ENCODE data around the gene CDH16. TPM values are rescaled to one million over a fixed set of nuclear protein-coding genes. Genes with fewer than 3 reads are reported as not detected.
"Not testable (repeated sequence)": the region's sequence is repeated elsewhere in the genome, so short reads cannot be mapped to it uniquely, and the experiment has no call there.

Gene CDH16
- total and polyA plus RNA-seq, 12 donors, result 0.15 to 0.59 (median 0.47) TPM; not detected in 7

DNA sequence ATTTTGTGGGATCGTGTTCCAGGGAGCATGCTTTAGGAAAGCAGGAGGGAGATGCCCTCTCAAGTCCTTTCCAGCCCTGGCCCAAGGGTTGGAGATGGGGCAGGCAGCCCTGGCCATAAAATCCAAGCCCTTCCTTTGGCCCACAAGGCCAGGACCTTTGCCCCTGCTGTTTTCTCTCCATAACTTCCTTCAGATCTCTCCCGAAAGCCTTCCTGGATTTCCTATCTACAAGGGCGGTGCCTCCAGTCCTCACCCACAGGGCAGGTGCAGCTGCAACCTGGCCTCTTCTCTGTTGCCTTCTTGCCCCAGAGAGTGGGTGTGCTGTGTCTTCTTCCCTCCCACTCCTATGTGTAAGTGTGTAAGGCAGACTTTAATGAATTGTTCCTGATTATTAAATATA lies 46.8 kb downstream of the CDH16 start:
- Histone ChIP-seq H3K4me1 (peaks cover 0 to 21% (median 9%) of the 10 kb centered on the region in 9 donors), H3K4me3 (no peak overlapping the region), H3K27ac (no peak overlapping the region), H3K9me3 (no peaks in the 10 kb centered on the region), H3K27me3 (peaks cover 0 to 5% (median 0%) of the 10 kb centered on the region in 7 donors), H3K36me3 (no peaks in the 10 kb centered on the region)
- no peak for DNase-seq
- intact Hi-C loops (cut with DNase I), result loop anchor here in 3 of 10 donors (2.0 to 5.0 kb wide), 3 partner anchors 41 to 145 kb away; partner anchors contain the start of gene NAE1 (in 1 of the 3)
- no peak for ATAC-seq
- WGBS, 2 donors, result 79 to 91% methylated on average over 3 of the region's 3 CpGs
- TF ChIP-seq, protein P1, sequence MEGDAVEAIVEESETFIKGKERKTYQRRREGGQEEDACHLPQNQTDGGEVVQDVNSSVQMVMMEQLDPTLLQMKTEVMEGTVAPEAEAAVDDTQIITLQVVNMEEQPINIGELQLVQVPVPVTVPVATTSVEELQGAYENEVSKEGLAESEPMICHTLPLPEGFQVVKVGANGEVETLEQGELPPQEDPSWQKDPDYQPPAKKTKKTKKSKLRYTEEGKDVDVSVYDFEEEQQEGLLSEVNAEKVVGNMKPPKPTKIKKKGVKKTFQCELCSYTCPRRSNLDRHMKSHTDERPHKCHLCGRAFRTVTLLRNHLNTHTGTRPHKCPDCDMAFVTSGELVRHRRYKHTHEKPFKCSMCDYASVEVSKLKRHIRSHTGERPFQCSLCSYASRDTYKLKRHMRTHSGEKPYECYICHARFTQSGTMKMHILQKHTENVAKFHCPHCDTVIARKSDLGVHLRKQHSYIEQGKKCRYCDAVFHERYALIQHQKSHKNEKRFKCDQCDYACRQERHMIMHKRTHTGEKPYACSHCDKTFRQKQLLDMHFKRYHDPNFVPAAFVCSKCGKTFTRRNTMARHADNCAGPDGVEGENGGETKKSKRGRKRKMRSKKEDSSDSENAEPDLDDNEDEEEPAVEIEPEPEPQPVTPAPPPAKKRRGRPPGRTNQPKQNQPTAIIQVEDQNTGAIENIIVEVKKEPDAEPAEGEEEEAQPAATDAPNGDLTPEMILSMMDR (IDR thresholded peaks at IDR 0.05), result no peak

GRCh38 chr16:66871363-66871762 lies 47.3 kb downstream of the CDH16 start:
- H3K9me3 ChIP-seq, H3K4me3 ChIP-seq, H3K27ac ChIP-seq, ATAC-seq, H3K27me3 ChIP-seq, H3K36me3 ChIP-seq, DNase-seq: not testable (repeated sequence)
- 97 to 100% methylated on average over 2 of the region's 2 CpGs for WGBS, 2 donors
- intact Hi-C loops (cut with DNase I), result loop anchor here in 2 of 10 donors (5.0 kb wide), 2 partner anchors 139 to 144 kb away; no protein-coding TSS in a partner anchor
- peaks cover 0 to 21% (median 9%) of the 10 kb centered on the region in 9 donors for H3K4me1 ChIP-seq

DNA sequence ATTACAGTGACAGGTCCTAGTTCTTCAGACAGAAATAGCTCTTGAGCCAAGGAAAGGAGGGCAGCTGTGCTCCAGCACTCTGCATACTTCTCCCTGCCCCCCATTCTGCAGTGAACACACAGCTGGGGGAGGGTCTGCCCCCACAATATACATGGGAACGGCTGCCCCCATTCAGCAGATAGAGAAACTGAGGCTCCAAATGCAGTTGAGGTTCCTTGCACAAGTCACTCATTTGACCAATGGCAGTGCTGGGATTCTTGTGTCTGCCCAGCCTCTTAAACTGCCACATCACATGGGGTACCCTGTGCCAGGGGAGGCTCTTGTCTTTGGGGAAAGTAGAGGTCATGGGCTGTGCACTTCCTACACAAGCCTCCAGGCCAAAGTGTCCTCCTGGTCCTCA lies 49.3 kb downstream of the CDH16 start:
- DNase-seq, result no peak
- no peaks in the 10 kb centered on the region for H3K27me3 ChIP-seq
- H3K36me3 ChIP-seq, result no peaks in the 10 kb centered on the region
- WGBS, 2 donors, result 94 to 100% methylated on average over 1 of the region's 1 CpG
- H3K9me3 ChIP-seq, result no peaks in the 10 kb centered on the region
- no peak overlapping the region for H3K4me3 ChIP-seq
- intact Hi-C loops (cut with DNase I), result loop anchor here (2.0 to 10.0 kb wide), 11 partner anchors 37 to 462 kb away; partner anchors contain the start of genes NAE1 (in 4 of the 10) and CMTM3 (in 1 of the 10)
- no peak for ATAC-seq
- TF ChIP-seq, protein P1 (IDR thresholded peaks at IDR 0.05), result no peak
- H3K4me1 ChIP-seq, result peaks cover 0 to 14% (median 9%) of the 10 kb centered on the region in 9 donors
- no peak overlapping the region for H3K27ac ChIP-seq

DNA sequence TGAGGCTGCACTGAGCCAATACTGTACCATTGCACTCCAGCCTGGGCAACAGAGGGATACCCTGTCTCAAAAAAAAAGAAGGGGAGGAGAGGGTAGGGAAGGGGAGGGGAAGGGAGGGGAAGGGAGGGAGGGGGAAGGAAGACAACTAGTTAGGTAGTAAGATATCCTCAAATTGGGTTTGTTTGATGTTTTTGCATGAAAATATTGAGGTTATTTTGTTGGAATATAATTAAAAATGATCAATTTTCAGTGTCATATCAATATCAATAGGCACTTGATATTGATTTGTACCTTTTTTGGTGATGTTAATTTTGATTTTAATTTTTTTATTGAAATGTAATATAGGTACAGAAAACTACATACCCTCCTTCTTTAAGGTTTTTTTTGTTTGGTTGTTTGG lies 55.0 kb downstream of the CDH16 start:
- intact Hi-C loops (cut with DNase I), result loop anchor here in 4 of 10 donors (10.0 kb wide), 3 partner anchors 139 to 259 kb away; partner anchors contain the start of gene CMTM3 (in 1 of the 4)
- TF ChIP-seq, protein P1 (IDR thresholded peaks at IDR 0.05), result no peak
- no peaks in the 10 kb centered on the region for H3K9me3 ChIP-seq
- DNase-seq (no peak), ATAC-seq (no peak)
- no peaks in the 10 kb centered on the region for H3K27me3 ChIP-seq
- peaks cover 0 to 6% (median 0%) of the 10 kb centered on the region in 9 donors for H3K4me1 ChIP-seq
- H3K27ac ChIP-seq, result no peak overlapping the region
- no peaks in the 10 kb centered on the region for H3K36me3 ChIP-seq
- no peak overlapping the region for H3K4me3 ChIP-seq

- intact Hi-C loops (cut with DNase I), result loop anchor here in 4 of 10 donors (10.0 kb wide), 3 partner anchors 137 to 257 kb away; partner anchors contain the start of gene CMTM3 (in 1 of the 4)
- ATAC-seq (no peak), DNase-seq (no peak)
- no peak overlapping the region for H3K4me3 ChIP-seq
- WGBS, 2 donors, result 88 to 89% methylated on average over 8 of the region's 8 CpGs
- H3K9me3 ChIP-seq, result no peaks in the 10 kb centered on the region
- TF ChIP-seq, protein P1 (IDR thresholded peaks at IDR 0.05), result no peak
- no peak overlapping the region for H3K27ac ChIP-seq
- H3K4me1 ChIP-seq, result peaks cover 0 to 6% (median 0%) of the 10 kb centered on the region in 9 donors
- H3K36me3 ChIP-seq, result no peaks in the 10 kb centered on the region
- H3K27me3 ChIP-seq, result no peaks in the 10 kb centered on the region
Observed at GRCh38 chr16:66862023-66862520, 56.6 kb downstream of the CDH16 start.
